Coronary artery (tissue), 2 donors: ENCODE data around the gene ZNF362.

Experiments
- DNase-seq: peaks from one replicate; pipeline ENCODE4 v3.0.0-alpha.2; 2017; ENCODE audit warnings: low spot score
- H3K27ac ChIP-seq, 2 donors: fragments of 200-600 bp; sonication (generic); one replicate each; pipeline ENCODE4 v1.5.1; 2016 to 2019
- H3K4me3 ChIP-seq: fragments of 200-600 bp; sonication (generic); 2 replicates; pipeline ENCODE4 v1.5.1; 2016; ENCODE audit warnings: mild to moderate bottlenecking, moderate library complexity
- TF ChIP-seq, protein P1 (sequence below): fragments of 200-600 bp; sonication (generic); IDR thresholded peaks from one replicate; pipeline ENCODE4 v1.5.1; 2019; ENCODE audit warnings: antibody characterized with exemption

The ZNF362 gene

DNA sequence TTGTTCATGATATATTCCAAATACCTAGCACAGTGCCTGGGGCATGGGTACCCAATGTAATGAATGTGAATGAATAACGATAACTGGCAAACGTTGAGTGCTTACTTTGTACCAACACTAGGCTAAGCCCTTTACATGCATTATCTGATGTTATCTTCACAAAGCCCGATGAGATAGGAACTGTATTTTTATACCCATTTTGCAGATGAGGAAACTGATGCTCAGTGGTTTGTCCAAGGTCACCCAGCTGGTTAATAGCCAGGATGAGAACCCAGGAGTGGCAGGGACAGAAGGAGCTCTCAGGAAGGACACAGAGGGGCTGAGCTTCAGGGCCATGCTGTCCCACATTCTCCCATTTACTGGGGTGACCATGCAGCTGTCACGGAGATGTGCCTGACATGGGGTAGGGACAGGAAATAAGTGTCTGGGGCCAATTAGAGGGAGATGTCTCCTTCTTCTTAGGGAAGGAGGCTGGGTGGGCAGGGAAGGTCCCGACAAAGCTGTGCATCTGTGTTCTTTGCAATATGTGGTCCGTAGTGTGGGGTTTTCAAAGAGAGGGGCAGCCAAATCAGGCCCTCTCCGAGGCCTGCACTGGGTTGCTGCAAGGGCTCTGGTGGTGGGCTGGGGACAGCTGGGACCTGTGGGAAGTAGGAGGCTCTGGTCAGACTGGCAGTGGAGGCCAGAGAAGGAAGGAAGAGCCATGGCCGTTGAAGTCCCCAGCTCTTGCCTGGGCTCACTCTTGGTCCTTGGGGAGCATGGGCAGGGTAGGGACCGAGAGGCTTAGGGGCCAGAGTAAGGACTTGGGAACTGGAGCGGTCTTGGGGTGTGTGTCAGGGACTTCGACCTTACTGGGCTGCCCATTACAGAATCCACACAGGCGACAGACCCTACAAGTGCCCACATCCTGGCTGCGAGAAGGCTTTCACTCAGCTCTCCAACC lies 38.0 kb downstream of the ZNF362 start:
- Histone ChIP-seq H3K27ac (peak overlapping the region in 1 of 2 donors; percentile 53), H3K4me3 (no peak overlapping the region)
- TF ChIP-seq, protein P1, sequence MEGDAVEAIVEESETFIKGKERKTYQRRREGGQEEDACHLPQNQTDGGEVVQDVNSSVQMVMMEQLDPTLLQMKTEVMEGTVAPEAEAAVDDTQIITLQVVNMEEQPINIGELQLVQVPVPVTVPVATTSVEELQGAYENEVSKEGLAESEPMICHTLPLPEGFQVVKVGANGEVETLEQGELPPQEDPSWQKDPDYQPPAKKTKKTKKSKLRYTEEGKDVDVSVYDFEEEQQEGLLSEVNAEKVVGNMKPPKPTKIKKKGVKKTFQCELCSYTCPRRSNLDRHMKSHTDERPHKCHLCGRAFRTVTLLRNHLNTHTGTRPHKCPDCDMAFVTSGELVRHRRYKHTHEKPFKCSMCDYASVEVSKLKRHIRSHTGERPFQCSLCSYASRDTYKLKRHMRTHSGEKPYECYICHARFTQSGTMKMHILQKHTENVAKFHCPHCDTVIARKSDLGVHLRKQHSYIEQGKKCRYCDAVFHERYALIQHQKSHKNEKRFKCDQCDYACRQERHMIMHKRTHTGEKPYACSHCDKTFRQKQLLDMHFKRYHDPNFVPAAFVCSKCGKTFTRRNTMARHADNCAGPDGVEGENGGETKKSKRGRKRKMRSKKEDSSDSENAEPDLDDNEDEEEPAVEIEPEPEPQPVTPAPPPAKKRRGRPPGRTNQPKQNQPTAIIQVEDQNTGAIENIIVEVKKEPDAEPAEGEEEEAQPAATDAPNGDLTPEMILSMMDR = no peak
- DNase-seq = no peak

DNA sequence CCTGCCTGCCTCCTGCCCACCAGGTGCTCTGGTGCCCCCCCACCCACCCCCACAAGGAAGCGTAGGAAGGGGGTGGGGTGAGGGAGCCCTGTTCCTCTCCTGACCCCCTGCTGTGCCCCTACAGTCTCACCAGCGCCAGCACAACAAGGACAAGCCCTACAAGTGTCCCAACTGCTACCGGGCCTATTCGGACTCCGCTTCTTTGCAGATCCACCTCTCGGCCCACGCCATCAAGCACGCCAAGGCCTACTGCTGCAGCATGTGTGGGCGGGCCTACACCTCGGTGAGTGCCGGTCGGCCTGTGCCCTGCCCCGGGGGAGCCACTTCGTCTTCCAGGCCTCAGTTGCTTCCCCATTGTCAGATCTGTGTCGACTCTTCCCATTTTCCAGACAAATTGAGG lies 38.7 kb downstream of the ZNF362 start:
- no peak overlapping the region for H3K4me3 ChIP-seq
- TF ChIP-seq, protein P1 = no peak
- no peak for DNase-seq
- peak overlapping the region; percentile 15 to 53 for H3K27ac ChIP-seq

DNA sequence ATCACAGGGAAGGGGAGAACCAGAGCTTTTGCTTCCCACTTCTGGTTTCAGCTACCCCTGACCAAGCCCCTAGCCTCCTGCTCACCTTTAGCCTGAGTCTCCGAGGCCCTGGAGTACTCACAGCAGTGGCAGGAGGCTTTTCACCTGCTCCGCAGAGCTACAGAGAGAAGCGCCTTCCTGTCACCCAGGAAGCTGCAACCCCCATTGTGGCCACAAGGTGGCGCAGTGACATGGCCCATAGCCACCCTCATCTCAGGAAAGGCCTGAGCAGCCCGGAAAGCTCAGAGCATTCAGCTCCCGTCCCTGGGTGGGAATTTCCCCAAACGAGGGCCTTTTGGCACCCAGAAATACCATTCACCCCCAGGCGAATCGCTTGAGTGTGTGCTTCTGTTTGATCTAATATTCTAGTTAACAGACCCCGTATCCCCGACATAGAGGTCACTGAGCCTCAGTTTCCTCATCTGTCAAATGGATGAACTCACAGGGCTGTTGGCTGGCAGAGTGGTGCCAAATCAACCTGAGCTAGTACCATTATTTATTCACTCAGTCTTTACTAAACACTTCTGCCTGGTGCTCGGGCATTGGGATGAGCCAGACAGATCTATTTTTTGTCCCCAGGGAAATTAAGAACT lies 39.3 kb downstream of the ZNF362 start:
- peak; percentile 87 for DNase-seq
- no peak overlapping the region for H3K4me3 ChIP-seq
- TF ChIP-seq, protein P1 = peak; percentile 98
- peak overlapping the region; percentile 22 to 53 for H3K27ac ChIP-seq

DNA sequence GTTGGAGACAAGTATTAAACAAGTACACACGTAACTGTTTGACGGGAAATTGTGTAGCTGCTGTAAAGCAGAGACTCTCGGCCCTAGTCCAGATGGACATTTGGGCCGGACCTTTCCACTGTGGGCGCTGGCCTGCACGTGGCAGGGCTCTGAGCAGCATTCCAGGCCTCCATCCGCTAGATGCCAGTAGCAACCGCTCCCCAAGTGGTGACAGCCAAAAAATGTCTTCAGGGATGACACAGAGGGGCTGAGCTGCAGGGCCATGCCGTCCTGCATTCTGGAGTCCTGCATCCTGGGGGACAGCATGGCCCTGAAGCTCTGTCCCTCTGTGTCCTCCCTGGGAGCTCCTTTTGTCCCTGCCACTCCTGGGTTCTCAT lies 39.8 kb downstream of the ZNF362 start:
- TF ChIP-seq, protein P1 = no peak
- DNase-seq = no peak
- H3K27ac ChIP-seq = peak overlapping the region; percentile 22 to 53
- H3K4me3 ChIP-seq = no peak overlapping the region

DNA sequence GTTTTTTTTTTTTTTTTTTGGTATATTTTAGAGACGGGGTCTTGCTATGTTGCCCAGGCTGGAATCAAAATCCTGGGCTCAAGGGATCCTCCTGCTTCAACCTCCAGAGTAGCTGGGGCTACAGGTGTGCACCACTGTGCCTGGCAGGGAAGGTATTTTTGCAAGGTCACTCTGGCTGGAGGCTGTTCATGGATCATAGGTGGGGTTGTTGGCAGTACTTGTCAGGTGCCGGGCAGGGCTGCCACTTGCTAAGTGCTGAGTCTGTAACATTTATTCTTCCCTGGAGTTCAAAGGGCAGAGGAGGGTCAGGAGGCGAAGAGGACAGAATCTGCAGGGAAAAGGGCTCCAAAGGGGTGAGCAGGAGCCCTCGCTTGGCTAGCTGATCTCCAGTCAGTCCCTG lies 40.5 kb downstream of the ZNF362 start:
- TF ChIP-seq, protein P1 = no peak
- Histone ChIP-seq H3K4me3 (no peak overlapping the region), H3K27ac (no peak overlapping the region)
- DNase-seq = no peak

DNA sequence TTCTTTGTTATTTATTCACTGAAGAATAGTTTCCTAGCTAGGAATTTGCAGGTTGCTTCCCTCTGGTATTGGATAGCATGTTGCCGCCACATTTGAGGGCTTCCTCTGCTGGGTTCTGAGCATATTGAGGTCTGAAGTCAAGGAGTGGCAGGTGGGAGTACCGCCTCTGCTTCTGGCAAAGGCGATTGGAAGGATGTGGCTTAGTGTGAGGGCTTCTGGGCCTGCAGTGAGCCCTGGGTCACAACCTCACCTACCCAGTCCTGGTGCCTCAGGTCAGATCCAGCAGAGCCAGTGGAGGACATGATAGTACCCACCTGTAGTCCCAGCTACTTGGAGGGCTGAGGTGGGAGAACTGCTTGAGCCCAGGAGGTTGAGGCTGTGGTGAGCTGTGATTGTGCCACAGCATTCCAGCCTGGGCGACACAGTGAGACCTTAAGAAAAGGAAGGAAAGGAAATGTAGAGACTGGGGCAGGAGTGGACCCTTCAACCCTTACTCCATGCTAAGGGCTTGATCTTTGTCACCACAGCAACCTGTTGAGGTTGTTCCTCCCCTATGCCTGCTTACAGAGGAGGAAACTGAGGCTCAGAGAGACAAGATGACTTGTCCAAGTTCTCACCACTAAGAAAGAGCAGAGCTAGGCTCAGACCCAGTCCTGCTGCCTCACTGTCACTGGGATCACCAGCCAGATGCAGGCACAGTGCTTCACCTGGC lies 41.8 kb downstream of the ZNF362 start:
- TF ChIP-seq, protein P1 = no peak

More for the DNA sequence above, 41.8 kb downstream of the ZNF362 start:
- DNase-seq = no peak
- H3K4me3 ChIP-seq = no peak overlapping the region
- peak overlapping the region; percentile 46 to 47 for H3K27ac ChIP-seq
